Measurements from ENCODE around the gene LINGO3. TPM values are rescaled to one million over a fixed set of nuclear protein-coding genes. Genes with fewer than 3 reads are reported as not detected.

The LINGO3 gene
- total and polyA plus RNA-seq, 3 donors from 2014 or later: 0.45 to 3.5 (median 2.1) TPM

GRCh38 chr19:2305452-2306280 is 2.3 kb downstream of the LINGO3 start:
- no peaks in the 10 kb centered on the region for H3K36me3 ChIP-seq (ENCODE audit: low read depth, missing control alignments)
- no peak for DNase-seq
- 79 to 80% methylated on average over 16 to 19 of the region's 19 CpGs for WGBS, 2 donors
- H3K27ac ChIP-seq: no peak overlapping the region
- H3K4me3 ChIP-seq: no peak overlapping the region
- H3K9me3 ChIP-seq: no peaks in the 10 kb centered on the region
- no peaks in the 10 kb centered on the region for H3K27me3 ChIP-seq
- intact Hi-C loops (cut with DNase I; ENCODE audit: low total_unique reads): no loop called here
- TF ChIP-seq CTCF (IDR thresholded peaks at IDR 0.05) (no peak), POLR2A (IDR thresholded peaks at IDR 0.05) (no peak)
- H3K4me1 ChIP-seq: no peaks in the 10 kb centered on the region

- no peak overlapping the region for H3K4me3 ChIP-seq
- no peaks in the 10 kb centered on the region for H3K9me3 ChIP-seq
- no peaks in the 10 kb centered on the region for H3K36me3 ChIP-seq (ENCODE audit: low read depth, missing control alignments)
- no peaks in the 10 kb centered on the region for H3K27me3 ChIP-seq
- no peak overlapping the region for H3K27ac ChIP-seq
- H3K4me1 ChIP-seq: no peaks in the 10 kb centered on the region
- intact Hi-C loops (cut with DNase I; ENCODE audit: low total_unique reads): no loop called here
- no peak for DNase-seq
- 76 to 85% methylated on average over 26 of the region's 26 CpGs for WGBS, 2 donors
- TF ChIP-seq POLR2A (IDR thresholded peaks at IDR 0.05) (no peak), CTCF (IDR thresholded peaks at IDR 0.05) (no peak)
These were observed 4.6 kb downstream of the LINGO3 start for GRCh38 chr19:2303211-2303798.

GRCh38 chr19:2302319-2303210 is 5.4 kb downstream of the LINGO3 start:
- no peak for TF ChIP-seq POLR2A (IDR thresholded peaks at IDR 0.05)
- no peak for TF ChIP-seq CTCF (IDR thresholded peaks at IDR 0.05)
- Histone ChIP-seq H3K27ac (no peak overlapping the region), H3K27me3 (no peaks in the 10 kb centered on the region), H3K4me1 (no peaks in the 10 kb centered on the region), H3K4me3 (no peak overlapping the region), H3K36me3 (ENCODE audit: low read depth, missing control alignments) (no peaks in the 10 kb centered on the region), H3K9me3 (no peaks in the 10 kb centered on the region)
- DNase-seq: no peak
- WGBS, 2 donors: 37 to 60% methylated on average over 35 to 58 of the region's 62 CpGs
- intact Hi-C loops (cut with DNase I; ENCODE audit: low total_unique reads): no loop called here

- WGBS, 2 donors: 91 to 96% methylated on average over 7 to 17 of the region's 17 CpGs
- intact Hi-C loops (cut with DNase I; ENCODE audit: low total_unique reads): no loop called here
- Histone ChIP-seq H3K9me3 (no peaks in the 10 kb centered on the region), H3K4me1 (no peaks in the 10 kb centered on the region), H3K27ac (no peak overlapping the region), H3K27me3 (no peaks in the 10 kb centered on the region), H3K36me3 (ENCODE audit: low read depth, missing control alignments) (no peaks in the 10 kb centered on the region), H3K4me3 (no peak overlapping the region)
- TF ChIP-seq CTCF (IDR thresholded peaks at IDR 0.05) (no peak), POLR2A (IDR thresholded peaks at IDR 0.05) (no peak)
- no peak for DNase-seq
These were observed 7.4 kb downstream of the LINGO3 start for GRCh38 chr19:2300533-2300932.

Measured in testis (tissue), 3 donors.